HG03139 (cell line): ENCODE data around the gene VRK3.
"Not testable (repeated sequence)": the region's sequence is repeated elsewhere in the genome, so short reads cannot be mapped to it uniquely, and the experiment has no call there.

Experiments
- ATAC-seq: cut with Tn5 transposase; IDR thresholded peaks from one replicate; pipeline ENCODE4 v1.9.1; 2021; ENCODE audit not compliant: unreplicated experiment

Gene VRK3

GRCh38 chr19:49988433-49988832 lies 36.7 kb downstream of the VRK3 start:
- ATAC-seq: no peak

- no peak for ATAC-seq
These were observed 37.2 kb downstream of the VRK3 start for GRCh38 chr19:49988007-49988406.

GRCh38 chr19:49987159-49987698 lies 37.9 kb downstream of the VRK3 start:
- ATAC-seq: no peak

GRCh38 chr19:49986354-49986753 lies 38.8 kb downstream of the VRK3 start:
- no peak for ATAC-seq

GRCh38 chr19:49985871-49986270 lies 39.3 kb downstream of the VRK3 start:
- ATAC-seq: no peak

GRCh38 chr19:49984491-49984890 lies 40.7 kb downstream of the VRK3 start:
- no peak for ATAC-seq

- ATAC-seq: no peak
These were observed 41.4 kb downstream of the VRK3 start for GRCh38 chr19:49983645-49984229.

- ATAC-seq: no peak
These were observed 43.3 kb downstream of the VRK3 start for GRCh38 chr19:49981603-49982593.

GRCh38 chr19:49978324-49978723 lies 46.8 kb downstream of the VRK3 start:
- no peak for ATAC-seq

- ATAC-seq: no peak
These were observed 47.3 kb downstream of the VRK3 start for GRCh38 chr19:49977881-49978280.

GRCh38 chr19:49977076-49977475 lies 48.1 kb downstream of the VRK3 start:
- ATAC-seq: no peak

- no peak for ATAC-seq
These were observed 48.7 kb downstream of the VRK3 start for GRCh38 chr19:49976496-49976895.

- no peak for ATAC-seq
These were observed 50.1 kb downstream of the VRK3 start for GRCh38 chr19:49975051-49975450.

- no peak for ATAC-seq
These were observed 51.2 kb downstream of the VRK3 start for GRCh38 chr19:49973987-49974386.

- ATAC-seq: no peak
These were observed 52.3 kb downstream of the VRK3 start for GRCh38 chr19:49972841-49973240.

GRCh38 chr19:49971991-49972411 lies 53.2 kb downstream of the VRK3 start:
- no peak for ATAC-seq

GRCh38 chr19:49969355-49969754 lies 55.8 kb downstream of the VRK3 start:
- ATAC-seq: not testable (repeated sequence)

- no peak for ATAC-seq
These were observed 56.8 kb downstream of the VRK3 start for GRCh38 chr19:49968279-49968922.

- ATAC-seq: not testable (repeated sequence)
These were observed 64.2 kb downstream of the VRK3 start, which contains the start of gene SIGLEC11 for GRCh38 chr19:49960980-49961379. TSS of gene SIGLEC11 (minus strand) at chr19:49961172. CDS start at chr19:49961081, 91 bp downstream.

GRCh38 chr19:49959892-49960291 lies 65.3 kb downstream of the VRK3 start:
- not testable (repeated sequence) for ATAC-seq

GRCh38 chr19:49958596-49958995 lies 66.6 kb downstream of the VRK3 start:
- not testable (repeated sequence) for ATAC-seq
